D721Med (cell line): ENCODE data around the gene FFAR2.

ENCODE experiments used
- DNase-seq: peaks from one replicate; pipeline ENCODE4 v3.0.0; 2011; ENCODE audit warnings: low spot score; ENCODE audit not compliant: insufficient read length
- FAIRE-seq: peaks from 2 replicates; lab custom pipeline; 2011; peaks lifted over from hg19 to GRCh38; lab: Jason Lieb, UNC
- CTCF ChIP-seq: IDR thresholded peaks from 2 replicates; pipeline ENCODE4 v1.5.1; 2012; ENCODE audit warnings: mild to moderate bottlenecking, control low read depth; ENCODE audit not compliant: insufficient read depth; ENCODE audit errors: missing control alignments

FFAR2 gene

GRCh38 chr19:35444735-35445134 is 3.3 kb upstream of the FFAR2 start:
- no peak for TF ChIP-seq CTCF
- FAIRE-seq (no peak), DNase-seq (no peak)

- no peak for DNase-seq
- FAIRE-seq = no peak
- no peak for TF ChIP-seq CTCF
Observed at GRCh38 chr19:35445826-35446593, 2.0 kb upstream of the FFAR2 start.

GRCh38 chr19:35449359-35450043 is 1.4 kb downstream of the FFAR2 start:
- TF ChIP-seq CTCF = no peak
- FAIRE-seq (no peak), DNase-seq (no peak)

- no peak for FAIRE-seq
- TF ChIP-seq CTCF = no peak
- DNase-seq = no peak
Observed at GRCh38 chr19:35451338-35452096, 3.5 kb downstream of the FFAR2 start.

- DNase-seq = no peak
- no peak for FAIRE-seq
- no peak for TF ChIP-seq CTCF
Observed at GRCh38 chr19:35454663-35455062, 6.6 kb downstream of the FFAR2 start.

GRCh38 chr19:35455616-35456201 is 7.7 kb downstream of the FFAR2 start:
- FAIRE-seq = no peak
- no peak for TF ChIP-seq CTCF
- DNase-seq = no peak
